IMR-90 (cell line): ENCODE data around the gene MED12L. TPM values are rescaled to one million over a fixed set of nuclear protein-coding genes. Genes with fewer than 3 reads are reported as not detected.

Source experiments
- ATAC-seq: fragments of 200-7000 bp; cut with Tn5 transposase; 2 replicates; pipeline ENCODE4 v1.9.1; 2020; ENCODE audit warnings: low read depth, mild to moderate bottlenecking, moderate library complexity
- BruUV-seq: library from RNA; stranded (reverse); fragments of 400-500 nt; replicated peaks from 2 replicates; lab custom pipeline; 2021; lab: Mats Ljungman, UMichigan
- CTCF ChIA-PET: fragments of 300-600 bp; formaldehyde crosslinking; extraction: SDS; loops from one replicate; lab custom pipeline; 2021; ENCODE audit warnings: antibody characterized with exemption; lab: Yijun Ruan, JAX
- POLR2A ChIA-PET: fragments of 300-600 bp; sonication (Branson Sonifier 250); formaldehyde crosslinking; loops from one replicate; lab custom pipeline; 2022; ENCODE audit warnings: antibody characterized with exemption; ENCODE audit not compliant: unreplicated experiment; lab: Charles Lee
- DNase-seq: peaks from one replicate; pipeline ENCODE4 v3.0.0; 2013
- H2AFZ ChIP-seq: replicated peaks from 2 replicates; pipeline ENCODE3; 2013; ENCODE audit warnings: low read length, mild to moderate bottlenecking; ENCODE audit not compliant: poor library complexity
- H2AK5ac ChIP-seq: 2 replicates; pipeline ENCODE4 v1.6.1; 2013; ENCODE audit warnings: low read depth, low read length, inconsistent platforms
- H2AK9ac ChIP-seq: replicated peaks from 2 replicates; pipeline ENCODE3; 2013; ENCODE audit warnings: mild to moderate bottlenecking, low read depth, low read length, moderate library complexity; ENCODE audit not compliant: poor library complexity
- H2BK120ac ChIP-seq: 2 replicates; pipeline ENCODE4 v1.6.1; 2013; ENCODE audit warnings: low read depth, low read length, inconsistent platforms
- H2BK15ac ChIP-seq: 3 replicates; pipeline ENCODE4 v1.6.1; 2013; ENCODE audit warnings: low read depth, low read length, inconsistent platforms
- H2BK20ac ChIP-seq: 2 replicates; pipeline ENCODE4 v1.6.1; 2013; ENCODE audit warnings: low read depth, mild to moderate bottlenecking, inconsistent platforms, low read length, moderate library complexity
- H2BK5ac ChIP-seq: 2 replicates; pipeline ENCODE4 v1.6.1; 2013; ENCODE audit warnings: mild to moderate bottlenecking, low read depth, low read length, inconsistent platforms; ENCODE audit not compliant: poor library complexity, severe bottlenecking
- H3K14ac ChIP-seq: replicated peaks from 2 replicates; pipeline ENCODE4 v1.6.1; 2013; ENCODE audit warnings: low read depth, low read length, inconsistent platforms
- H3K18ac ChIP-seq: 2 replicates; pipeline ENCODE4 v1.6.1; 2013; ENCODE audit warnings: low read depth, low read length, control low read depth
- H3K23ac ChIP-seq: 2 replicates; pipeline ENCODE4 v1.6.1; 2013; ENCODE audit warnings: low read depth, low read length, inconsistent platforms
- H3K27ac ChIP-seq: 2 replicates; pipeline ENCODE4 v1.5.1; 2013; ENCODE audit warnings: mild to moderate bottlenecking, control low read depth, low read length; ENCODE audit not compliant: insufficient read depth
- H3K27me3 ChIP-seq: 2 replicates; pipeline ENCODE4 v1.6.1; 2013; ENCODE audit warnings: low read length; ENCODE audit not compliant: control insufficient read depth, insufficient read depth
- H3K36me3 ChIP-seq: 2 replicates; pipeline ENCODE4 v1.6.1; 2013; ENCODE audit warnings: low read length, mixed read lengths; ENCODE audit not compliant: control insufficient read depth, insufficient read depth
- H3K4ac ChIP-seq: 2 replicates; pipeline ENCODE4 v1.6.1; 2013; ENCODE audit warnings: low read depth, low read length, inconsistent platforms
- H3K4me1 ChIP-seq: 2 replicates; pipeline ENCODE4 v1.6.1; 2013; ENCODE audit warnings: low read length, mixed read lengths; ENCODE audit not compliant: control insufficient read depth, insufficient read depth
- H3K4me2 ChIP-seq: 2 replicates; pipeline ENCODE4 v1.6.1; 2013; ENCODE audit warnings: low read depth, mild to moderate bottlenecking, control low read depth, low read length, moderate library complexity
- H3K4me3 ChIP-seq: 2 replicates; pipeline ENCODE4 v1.5.1; 2013; ENCODE audit warnings: low read depth, mild to moderate bottlenecking, control low read depth, low read length, moderate library complexity; ENCODE audit not compliant: insufficient read depth
- H3K56ac ChIP-seq: 2 replicates; pipeline ENCODE4 v1.6.1; 2013; ENCODE audit warnings: low read length, inconsistent platforms; ENCODE audit not compliant: insufficient read depth; ENCODE audit errors: extremely low read depth
- H3K79me1 ChIP-seq, 2 experiments: 2 replicates each; pipeline ENCODE4 v1.6.1; 2013; ENCODE audit warnings: low read length in 2 of 2, inconsistent platforms in 1 of 2, low read depth in 1 of 2
- H3K9ac ChIP-seq: 2 replicates; pipeline ENCODE4 v1.6.1; 2013; ENCODE audit warnings: low read depth, low read length, control low read depth
- H3K9me1 ChIP-seq: 2 replicates; pipeline ENCODE4 v1.6.1; 2013; ENCODE audit warnings: low read length, inconsistent platforms; ENCODE audit not compliant: insufficient read depth
- H3K9me3 ChIP-seq: 2 replicates; pipeline ENCODE4 v1.6.1; 2013; ENCODE audit warnings: low read length; ENCODE audit not compliant: control insufficient read depth, insufficient read depth
- H4K20me1 ChIP-seq: 2 replicates; pipeline ENCODE4 v1.6.1; 2013; ENCODE audit warnings: low read length, inconsistent platforms; ENCODE audit not compliant: insufficient read depth
- H4K5ac ChIP-seq: 2 replicates; pipeline ENCODE4 v1.6.1; 2013; ENCODE audit warnings: mild to moderate bottlenecking, low read depth, low read length, control low read depth
- H4K8ac ChIP-seq, 2 experiments: 2 replicates each; pipeline ENCODE4 v1.6.1; 2013; ENCODE audit warnings: low read depth in 2 of 2, low read length in 2 of 2, control low read depth in 1 of 2, inconsistent platforms in 1 of 2
- H4K91ac ChIP-seq: 2 replicates; pipeline ENCODE4 v1.6.1; 2013; ENCODE audit warnings: low read depth, low read length, inconsistent platforms; ENCODE audit not compliant: insufficient read depth
- MAZ ChIP-seq: IDR thresholded peaks from 2 replicates; pipeline ENCODE4 v1.6.1; 2012; ENCODE audit warnings: low read depth, mild to moderate bottlenecking, low read length, improper control_type of control experiment, moderate library complexity, borderline replicate concordance
- WGBS, 2 experiments: methylation state at CpG; one replicate each; pipeline versions ENCODE4 v1.1.5 to v1.1.7; 2013; ENCODE audit warnings: missing lambda C conversion rate in 2 of 2; ENCODE audit not compliant: insufficient read length in 1 of 2; ENCODE audit errors: extremely low coverage in 2 of 2; 5-methylcytosine and 5-hydroxymethylcytosine counted together
- dilution Hi-C: fragments of 300-500 bp; cut with HindIII; formaldehyde crosslinking; loops from one replicate; pipeline ENCODE4 v1.14.3; 2018; ENCODE audit warnings: low sequenced_read_pairs; ENCODE audit not compliant: unreplicated experiment
- in situ Hi-C: fragments of 300-500 bp; cut with MboI; formaldehyde crosslinking; loops from 3 replicates; pipeline ENCODE4 v1.14.3; 2019; ENCODE audit warnings: low sequenced_read_pairs, inconsistent platforms, mixed read lengths
- intact Hi-C: fragments of 100-400 bp; cut with micrococcal nuclease; formaldehyde crosslinking; loops from 2 replicates; pipeline ENCODE4 v1.10.0; 2022
- polyA plus RNA-seq, 3 experiments: library from polyadenylated mRNA; depleted of rRNA; stranded (reverse); fragments of >200 nt; gene quantifications; 2 replicates each; pipeline ENCODE4 v1.2.3, GENCODE V29; 2012; ENCODE audit warnings: low replicate concordance in 1 of 3
- total RNA-seq: library from RNA; depleted of rRNA; stranded (reverse); fragments of >200 nt; gene quantifications from 2 replicates; pipeline ENCODE4 v1.2.3, GENCODE V29; 2012

The MED12L gene
- total and polyA plus RNA-seq, 2 of the 4 experiments (the other 2 are of a cell fraction), result 0.05 to 0.18 TPM

DNA sequence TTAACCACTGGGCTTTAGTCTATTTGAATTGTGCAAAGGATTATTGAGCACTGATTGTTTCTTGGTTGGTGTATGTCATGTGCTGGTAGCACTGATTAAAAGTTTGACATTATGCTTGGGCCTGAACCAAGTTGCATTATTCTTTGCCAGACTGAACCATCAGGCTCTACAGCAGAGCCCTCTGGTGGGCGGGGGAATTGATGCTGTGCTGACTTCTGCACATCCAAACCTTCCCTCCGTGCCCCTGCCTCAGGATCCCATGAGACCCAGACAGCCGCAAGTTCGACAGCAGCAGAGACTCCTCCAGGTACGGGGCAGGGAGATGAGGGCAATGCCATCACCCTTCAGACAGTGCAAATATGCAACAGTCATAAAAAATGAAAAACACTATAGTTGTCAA is 327.5 kb downstream of the MED12L start:
- ATAC-seq (no peak), DNase-seq (no peak)
- dilution Hi-C loops, result no loop called here
- no peaks in the 10 kb centered on the region for H4K20me1 ChIP-seq
- no peak overlapping the region for H2BK120ac ChIP-seq
- no peak overlapping the region for H2AFZ ChIP-seq
- H3K79me1 ChIP-seq, result no peaks in the 10 kb centered on the region
- no peak overlapping the region for H3K27ac ChIP-seq
- BruUV-seq, result no TSS peak
- H3K4ac ChIP-seq, result no peak overlapping the region
- H3K23ac ChIP-seq, result no peak overlapping the region
- CTCF ChIA-PET, result interaction anchor here (0.9 kb wide), 1 partner anchor 9 kb away, joined by 4 read pairs; no protein-coding TSS in a partner anchor
- no CpG with 5 or more reads among the region's 5 CpGs for WGBS, 2 experiments
- peaks cover 7% of the 10 kb centered on the region for H3K9me1 ChIP-seq
- no peak for TF ChIP-seq MAZ
- H3K36me3 ChIP-seq, result no peaks in the 10 kb centered on the region
- H2BK15ac ChIP-seq, result no peak overlapping the region
- no peaks in the 10 kb centered on the region for H3K9me3 ChIP-seq
- H2BK5ac ChIP-seq, result no peak overlapping the region
- in situ Hi-C loops, result no loop called here
- no peaks in the 10 kb centered on the region for H3K27me3 ChIP-seq
- H3K9ac ChIP-seq, result no peak overlapping the region
- no peak overlapping the region for H4K5ac ChIP-seq
- H3K4me3 ChIP-seq, result no peak overlapping the region
- H4K8ac ChIP-seq, result no peak overlapping the region
- H2BK20ac ChIP-seq, result no peak overlapping the region
- H3K4me2 ChIP-seq, result no peak overlapping the region
- H3K14ac ChIP-seq, result no peak overlapping the region
- no peak overlapping the region for H3K56ac ChIP-seq
- no peak overlapping the region for H2AK9ac ChIP-seq
- no peak overlapping the region for H4K91ac ChIP-seq
- H3K18ac ChIP-seq, result no peak overlapping the region
- intact Hi-C loops, result no loop called here
- H2AK5ac ChIP-seq, result no peak overlapping the region
- H3K4me1 ChIP-seq, result peaks cover 4% of the 10 kb centered on the region
- POLR2A ChIA-PET, result no interaction called here
